Muscle layer of duodenum (tissue), 2 donors: ENCODE results near the gene CYBA.

Source experiments
- H3K27ac ChIP-seq: one replicate; pipeline ENCODE4 v1.7.0; 2013; ENCODE audit warnings: mild to moderate bottlenecking, low read length
- H3K27me3 ChIP-seq: one replicate; pipeline ENCODE4 v1.7.0; 2013; ENCODE audit warnings: low read depth, mild to moderate bottlenecking, control low read depth, low read length
- H3K36me3 ChIP-seq, 2 donors: one replicate each; pipeline ENCODE4 v1.7.0; 2013; ENCODE audit warnings: low read length in 2 of 2, control low read depth in 1 of 2, mild to moderate bottlenecking in 1 of 2; ENCODE audit not compliant: insufficient read depth in 2 of 2, control insufficient read depth in 1 of 2
- H3K4me1 ChIP-seq, 2 donors: one replicate each; pipeline ENCODE4 v1.7.0; 2013; ENCODE audit warnings: low read length in 2 of 2, mild to moderate bottlenecking in 2 of 2, control low read depth in 1 of 2, moderate library complexity in 1 of 2; ENCODE audit not compliant: insufficient read depth in 2 of 2, control insufficient read depth in 1 of 2
- H3K4me3 ChIP-seq, 2 donors: one replicate each; pipeline ENCODE4 v1.7.0; 2013; ENCODE audit warnings: low read length in 2 of 2, low read depth in 1 of 2, mild to moderate bottlenecking in 1 of 2
- H3K9me3 ChIP-seq, 2 donors: one replicate each; pipeline ENCODE4 v1.7.0; 2013; ENCODE audit warnings: low read length in 2 of 2, control low read depth in 1 of 2, mild to moderate bottlenecking in 1 of 2; ENCODE audit not compliant: control insufficient read depth in 1 of 2
- donor health status: healthy.

The CYBA gene

DNA sequence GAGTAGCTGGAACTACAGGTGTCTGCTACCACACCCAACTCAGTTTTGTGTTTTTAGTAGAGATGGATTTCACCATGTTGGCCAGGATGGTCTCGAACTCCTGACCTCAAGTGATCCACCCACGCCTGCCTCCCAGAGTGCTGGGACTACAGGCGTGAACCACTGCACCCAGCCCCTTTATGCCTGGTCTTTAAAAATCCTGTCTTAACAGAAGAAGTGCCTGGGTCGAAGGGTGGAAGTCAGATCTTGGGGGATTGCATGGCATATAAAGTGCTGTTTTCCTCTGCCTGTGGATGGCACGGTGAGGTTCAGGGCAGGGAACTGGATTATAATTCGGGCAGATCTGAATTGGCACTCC lies 50.3 kb downstream of the CYBA start:
- H3K4me1 ChIP-seq, result peaks cover 0 to 4% of the 10 kb centered on the region in 2 donors
- no peak overlapping the region for H3K4me3 ChIP-seq
- no peaks in the 10 kb centered on the region for H3K9me3 ChIP-seq
- no peak overlapping the region for H3K27ac ChIP-seq
- peaks cover 16 to 55% of the 10 kb centered on the region in 2 donors for H3K36me3 ChIP-seq
- H3K27me3 ChIP-seq, result no peaks in the 10 kb centered on the region

DNA sequence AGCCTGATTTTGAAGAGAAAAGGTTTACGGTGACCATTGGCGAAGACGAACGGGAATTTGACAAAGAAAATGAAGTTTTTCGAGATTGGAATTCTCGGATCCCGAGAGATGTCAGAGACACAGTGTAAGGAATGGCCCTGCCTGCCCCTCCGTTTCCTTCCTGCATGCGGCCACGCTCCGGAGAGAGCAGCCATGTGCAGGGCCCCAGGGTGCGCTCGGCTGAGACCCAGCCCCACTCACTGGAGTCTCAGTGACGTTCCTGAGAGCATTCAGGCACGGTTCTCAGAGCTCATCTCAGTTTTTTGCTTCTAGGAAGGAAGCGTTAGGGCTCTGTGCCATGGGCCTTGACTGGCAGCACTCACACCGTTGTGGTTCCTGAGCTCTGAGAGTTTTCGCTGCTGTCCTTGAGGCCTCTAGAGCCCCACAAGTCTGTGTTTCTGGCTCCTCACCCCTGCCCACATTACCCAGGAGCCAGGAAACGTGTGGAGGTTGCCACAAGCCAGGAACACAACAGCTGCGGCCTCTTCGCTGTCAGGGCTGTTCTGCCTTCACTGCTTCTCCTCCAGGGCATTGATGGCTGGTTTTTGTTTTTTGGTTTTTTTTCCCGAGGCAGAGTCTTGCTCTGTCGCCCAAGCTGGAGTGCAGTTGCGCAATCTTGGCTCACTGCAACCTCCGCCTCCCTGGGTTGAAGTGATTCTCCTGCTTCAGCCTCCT lies 50.9 kb downstream of the CYBA start:
- H3K27ac ChIP-seq, result no peak overlapping the region
- H3K4me3 ChIP-seq, result no peak overlapping the region

GRCh38 chr16:88599092-88599733 lies 51.6 kb downstream of the CYBA start:
- no peak overlapping the region for H3K4me3 ChIP-seq
- H3K4me1 ChIP-seq, result peaks cover 0 to 4% of the 10 kb centered on the region in 2 donors
- H3K27me3 ChIP-seq, result no peaks in the 10 kb centered on the region
- no peaks in the 10 kb centered on the region for H3K9me3 ChIP-seq
- peaks cover 12 to 45% of the 10 kb centered on the region in 2 donors for H3K36me3 ChIP-seq
- no peak overlapping the region for H3K27ac ChIP-seq

More for the DNA sequence above, 50.9 kb downstream of the CYBA start:
- Histone ChIP-seq H3K9me3 (no peaks in the 10 kb centered on the region), H3K36me3 (peaks cover 16 to 50% of the 10 kb centered on the region in 2 donors), H3K4me1 (peaks cover 0 to 4% of the 10 kb centered on the region in 2 donors), H3K27me3 (no peaks in the 10 kb centered on the region)

- Histone ChIP-seq H3K9me3 (no peaks in the 10 kb centered on the region), H3K4me1 (peaks cover 0 to 4% of the 10 kb centered on the region in 2 donors), H3K4me3 (no peak overlapping the region), H3K27ac (no peak overlapping the region), H3K27me3 (no peaks in the 10 kb centered on the region), H3K36me3 (peaks cover 15 to 55% of the 10 kb centered on the region in 2 donors)
Measured at GRCh38 chr16:88597856-88598491, 52.9 kb downstream of the CYBA start.

DNA sequence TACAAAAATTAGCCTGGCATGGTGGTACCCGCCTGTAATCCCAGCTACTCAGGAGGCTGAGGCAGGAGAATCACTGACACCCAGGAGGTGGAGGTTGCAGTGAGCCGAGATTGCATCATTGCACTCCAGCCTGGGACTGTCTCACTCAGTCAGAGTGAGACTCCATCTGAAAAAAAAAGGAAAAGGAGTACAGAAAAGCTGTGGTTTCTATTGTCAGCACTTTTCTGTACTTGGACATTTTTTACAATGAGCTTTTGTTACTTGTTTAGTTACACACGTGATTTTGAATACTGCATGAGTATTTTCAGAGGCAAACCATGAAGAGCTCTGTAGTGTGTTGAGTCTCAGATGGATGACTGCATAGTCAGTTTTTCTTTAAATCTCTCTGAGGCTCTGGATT lies 54.4 kb downstream of the CYBA start:
- no peak overlapping the region for H3K27ac ChIP-seq
- H3K36me3 ChIP-seq, result peaks cover 16 to 43% of the 10 kb centered on the region in 2 donors
- H3K4me1 ChIP-seq, result peaks cover 0 to 4% of the 10 kb centered on the region in 2 donors
- H3K27me3 ChIP-seq, result no peaks in the 10 kb centered on the region
- no peak overlapping the region for H3K4me3 ChIP-seq
- no peaks in the 10 kb centered on the region for H3K9me3 ChIP-seq

DNA sequence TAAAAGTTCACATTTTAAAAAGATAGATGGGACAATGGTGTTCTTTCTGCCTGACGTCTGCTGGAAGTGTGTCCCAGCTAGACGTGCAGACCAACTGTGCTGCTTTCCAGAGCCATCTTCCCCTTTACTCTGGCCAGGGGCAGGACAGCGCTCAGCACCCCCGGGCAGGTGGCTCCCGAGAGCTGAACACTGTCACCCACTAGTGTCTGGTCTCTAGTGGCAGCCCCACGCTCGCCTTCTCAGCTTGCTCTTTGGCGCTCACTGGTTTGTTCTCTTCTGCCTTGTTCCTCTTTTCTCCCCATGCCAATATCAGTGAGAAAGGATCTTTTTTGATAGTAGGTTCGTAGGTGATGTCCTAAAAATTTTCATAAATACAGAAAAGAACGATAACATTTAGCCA lies 54.9 kb downstream of the CYBA start:
- Histone ChIP-seq H3K36me3 (peaks cover 16 to 40% of the 10 kb centered on the region in 2 donors), H3K4me3 (no peak overlapping the region), H3K9me3 (no peaks in the 10 kb centered on the region), H3K27ac (no peak overlapping the region), H3K4me1 (peaks cover 0 to 4% of the 10 kb centered on the region in 2 donors), H3K27me3 (no peaks in the 10 kb centered on the region)

DNA sequence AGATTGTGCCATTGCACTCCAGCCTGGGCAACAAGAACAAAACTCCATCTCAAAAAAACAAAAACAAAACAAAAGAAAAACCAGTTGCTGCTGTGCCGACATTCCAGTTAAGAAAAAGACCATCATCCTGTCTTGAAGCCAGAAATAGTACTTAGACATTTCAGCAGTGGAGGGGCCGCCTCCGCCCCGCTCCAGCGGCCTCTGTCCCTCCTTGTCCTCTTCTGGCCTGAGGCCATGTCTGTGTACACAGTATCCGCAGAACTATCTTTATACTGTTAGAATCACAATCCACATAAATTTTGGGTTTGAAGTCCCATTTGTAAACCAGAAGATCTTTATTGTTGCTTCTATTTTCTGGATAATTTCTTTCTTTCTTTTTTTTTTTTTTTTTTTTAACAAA lies 55.8 kb downstream of the CYBA start:
- peaks cover 18 to 34% of the 10 kb centered on the region in 2 donors for H3K36me3 ChIP-seq
- H3K9me3 ChIP-seq, result no peaks in the 10 kb centered on the region
- no peaks in the 10 kb centered on the region for H3K27me3 ChIP-seq
- H3K27ac ChIP-seq, result no peak overlapping the region
- no peak overlapping the region for H3K4me3 ChIP-seq
- H3K4me1 ChIP-seq, result peaks cover 0 to 4% of the 10 kb centered on the region in 2 donors

GRCh38 chr16:88593910-88594309 lies 56.9 kb downstream of the CYBA start:
- Histone ChIP-seq H3K4me1 (no peaks in the 10 kb centered on the region), H3K27me3 (no peaks in the 10 kb centered on the region), H3K36me3 (peaks cover 18 to 34% of the 10 kb centered on the region in 2 donors), H3K9me3 (no peaks in the 10 kb centered on the region), H3K27ac (no peak overlapping the region), H3K4me3 (no peak overlapping the region)

DNA sequence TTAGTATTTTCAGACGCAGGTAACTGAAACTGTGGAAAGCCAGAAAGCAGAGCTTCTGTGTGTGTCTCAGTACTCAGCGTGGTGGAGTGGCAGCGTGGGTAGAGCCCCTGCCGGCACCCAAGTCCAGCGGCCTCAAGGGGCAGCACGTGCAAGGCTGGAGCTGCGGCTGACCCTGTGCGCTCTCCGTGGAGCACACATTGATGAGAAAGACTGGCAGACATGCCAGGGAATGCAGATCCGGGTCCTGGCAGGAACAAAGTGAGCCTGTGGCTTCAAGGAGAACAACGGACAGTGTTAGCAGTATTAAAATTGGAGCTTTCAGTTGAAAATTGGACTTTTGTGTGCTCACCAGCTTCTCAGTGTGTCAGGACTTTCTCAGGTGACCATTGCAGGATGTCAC lies 57.4 kb downstream of the CYBA start:
- peaks cover 21 to 35% of the 10 kb centered on the region in 2 donors for H3K36me3 ChIP-seq
- no peaks in the 10 kb centered on the region for H3K9me3 ChIP-seq
- no peaks in the 10 kb centered on the region for H3K4me1 ChIP-seq
- H3K27me3 ChIP-seq, result no peaks in the 10 kb centered on the region
- no peak overlapping the region for H3K27ac ChIP-seq
- no peak overlapping the region for H3K4me3 ChIP-seq
